Ishikawa (cell line): ENCODE data around the gene ACTN2.

Source experiments
- CEBPB ChIP-seq: IDR thresholded peaks from 2 replicates; pipeline ENCODE4 v1.6.1; 2012
- CREB1 ChIP-seq: IDR thresholded peaks from 2 replicates; pipeline ENCODE4 v1.6.1; 2012; ENCODE audit warnings: low read depth
- EGR1 ChIP-seq: IDR thresholded peaks from 2 replicates; pipeline ENCODE4 v1.6.1; 2012
- EP300 ChIP-seq: IDR thresholded peaks from 2 replicates; pipeline ENCODE4 v1.6.1; 2012; ENCODE audit warnings: borderline replicate concordance
- FOXM1 ChIP-seq: IDR thresholded peaks from 2 replicates; pipeline ENCODE4 v1.6.1; 2012; ENCODE audit warnings: low read depth, borderline replicate concordance
- MAX ChIP-seq: IDR thresholded peaks from 2 replicates; pipeline ENCODE4 v1.6.1; 2012
- NFIC ChIP-seq: IDR thresholded peaks from 2 replicates; pipeline ENCODE4 v1.6.1; 2012
- RAD21 ChIP-seq: IDR thresholded peaks from 2 replicates; pipeline ENCODE4 v1.6.1; 2012; ENCODE audit warnings: low read depth
- REST ChIP-seq: IDR thresholded peaks from 2 replicates; pipeline ENCODE4 v1.6.1; 2012; ENCODE audit warnings: low read depth, mild to moderate bottlenecking
- TAF1 ChIP-seq: IDR thresholded peaks from 2 replicates; pipeline ENCODE4 v1.6.1; 2012; ENCODE audit warnings: low read depth, mild to moderate bottlenecking
- TCF12 ChIP-seq: IDR thresholded peaks from 2 replicates; pipeline ENCODE4 v1.6.1; 2012; ENCODE audit warnings: low read depth
- TEAD4 ChIP-seq: IDR thresholded peaks from 2 replicates; pipeline ENCODE4 v1.6.1; 2012
- USF1 ChIP-seq: IDR thresholded peaks from 2 replicates; pipeline ENCODE4 v1.6.1; 2012
- YY1 ChIP-seq: IDR thresholded peaks from 2 replicates; pipeline ENCODE4 v1.6.1; 2012; ENCODE audit warnings: low read depth
- ZBTB7A ChIP-seq: IDR thresholded peaks from 2 replicates; pipeline ENCODE4 v1.6.1; 2012; ENCODE audit warnings: low read depth

ACTN2 gene

DNA sequence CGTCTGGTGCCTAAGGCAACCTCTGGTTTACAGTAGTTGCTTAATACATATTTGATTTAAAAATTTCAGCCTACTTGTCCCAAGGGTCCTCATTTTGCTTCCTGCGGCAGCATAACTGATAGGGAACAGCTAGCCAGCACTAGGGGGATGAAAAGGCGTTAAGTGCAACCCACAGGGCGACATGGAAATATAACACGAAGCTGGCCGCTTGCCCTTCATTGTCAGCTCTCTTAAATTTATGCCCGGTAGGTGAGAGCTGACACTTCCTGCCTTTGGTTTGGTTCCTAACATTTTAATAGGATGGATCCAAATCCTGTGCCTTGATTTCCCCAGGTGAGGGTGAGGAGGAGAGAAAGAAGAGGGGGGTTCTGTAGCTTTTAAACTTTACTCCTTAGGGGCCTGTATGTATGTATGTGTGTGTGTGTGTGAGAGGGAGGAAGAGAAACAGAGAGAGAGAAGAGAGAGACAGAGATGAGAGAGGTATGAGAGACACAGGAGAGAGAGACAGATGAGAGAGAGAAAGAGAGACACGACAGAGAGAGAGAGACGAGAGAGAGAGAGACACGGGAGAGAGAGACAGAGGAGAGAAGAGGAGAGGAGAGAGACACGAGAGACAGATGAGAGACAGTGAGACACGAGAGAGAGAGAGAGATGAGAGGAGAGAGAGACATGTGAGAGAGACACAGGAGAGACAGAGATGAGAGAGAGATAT is 938 bp upstream of the ACTN2 start:
- TF ChIP-seq FOXM1 (no peak), RAD21 (no peak), TEAD4 (no peak), ZBTB7A (no peak), TAF1 (no peak), TCF12 (no peak), NFIC (no peak), USF1 (no peak), EGR1 (no peak), CREB1 (no peak)

- TF ChIP-seq USF1 (no peak), ZBTB7A (no peak), CREB1 (no peak), RAD21 (no peak), NFIC (no peak), REST (no peak), YY1 (no peak), TAF1 (no peak), EGR1 (no peak), TEAD4 (no peak), FOXM1 (no peak), TCF12 (no peak), MAX (no peak), EP300 (no peak), CEBPB (no peak)
Observed at GRCh38 chr1:236686815-236687160, 489 bp downstream of the ACTN2 start.

DNA sequence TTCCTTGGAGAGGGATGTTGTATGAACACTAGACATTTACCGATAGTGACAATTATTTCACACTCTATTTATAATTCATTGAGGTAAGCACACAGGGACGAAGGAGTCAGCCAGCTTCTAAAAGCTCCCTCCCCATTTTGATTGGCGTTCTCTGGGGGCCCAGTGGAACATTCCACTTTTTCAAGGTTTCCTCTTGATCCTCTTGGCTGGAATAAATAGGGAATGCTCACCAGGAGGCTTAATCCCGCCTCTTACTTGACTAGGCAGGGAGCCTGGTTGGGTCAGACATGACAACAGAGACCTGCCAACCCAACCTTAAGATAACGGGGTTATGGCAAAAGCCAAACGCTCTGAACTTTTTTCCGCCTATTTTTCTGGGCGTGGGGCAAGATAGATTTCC is 974 bp downstream of the ACTN2 start:
- TF ChIP-seq CEBPB (no peak), EP300 (no peak), TEAD4 (no peak)

DNA sequence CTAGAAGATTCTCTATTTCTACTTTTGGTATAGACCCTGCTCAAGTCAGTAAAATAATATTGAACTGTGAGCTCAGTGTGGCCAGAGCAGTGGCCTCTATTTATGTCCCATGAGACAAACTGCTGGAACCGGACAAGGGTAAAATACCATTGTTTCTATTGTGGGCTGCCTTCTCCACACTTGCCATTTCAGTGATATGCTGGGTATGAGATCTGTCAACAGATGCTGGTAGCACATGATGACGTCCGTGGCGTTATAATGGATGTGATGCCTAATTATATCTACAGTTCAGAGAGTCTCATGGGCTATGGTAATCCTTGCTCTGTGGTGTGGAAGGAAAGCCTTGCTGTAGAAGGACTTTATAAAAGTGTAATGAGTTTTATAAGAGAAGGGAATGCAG is 2.4 kb downstream of the ACTN2 start:
- TF ChIP-seq USF1 (no peak), CREB1 (no peak), ZBTB7A (no peak), RAD21 (no peak), YY1 (no peak), TEAD4 (no peak)

GRCh38 chr1:236689713-236690569 is 3.6 kb downstream of the ACTN2 start:
- TF ChIP-seq REST: no peak
- TF ChIP-seq TCF12: no peak
- no peak for TF ChIP-seq NFIC

GRCh38 chr1:236691348-236691747 is 5.0 kb downstream of the ACTN2 start:
- TF ChIP-seq TCF12 (no peak), EGR1 (no peak), USF1 (no peak), CEBPB (no peak), MAX (no peak), NFIC (no peak), REST (no peak), TAF1 (no peak), ZBTB7A (no peak), FOXM1 (no peak), RAD21 (no peak), TEAD4 (no peak), CREB1 (no peak), YY1 (no peak), EP300 (no peak)
